ENCODE data around the gene TMEM86A.

TMEM86A gene

GRCh38 chr11:18754308-18754707, 55.7 kb downstream of the TMEM86A start:
- no peak for DNase-seq (ENCODE audit: low read depth in 4 of 4, low spot score in 1 of 4)
